Erythroblast (primary cell): Measurements from ENCODE around the gene FRK.

ENCODE experiments used
- GATA1 ChIP-seq: IDR thresholded peaks from 2 replicates; pipeline ENCODE4 v1.6.1; 2011; ENCODE audit warnings: low read depth, mild to moderate bottlenecking, control low read depth, low read length, moderate library complexity
- POLR2A ChIP-seq: IDR thresholded peaks from 2 replicates; pipeline ENCODE4 v1.6.1; 2011; ENCODE audit warnings: mild to moderate bottlenecking, low read length

DNA sequence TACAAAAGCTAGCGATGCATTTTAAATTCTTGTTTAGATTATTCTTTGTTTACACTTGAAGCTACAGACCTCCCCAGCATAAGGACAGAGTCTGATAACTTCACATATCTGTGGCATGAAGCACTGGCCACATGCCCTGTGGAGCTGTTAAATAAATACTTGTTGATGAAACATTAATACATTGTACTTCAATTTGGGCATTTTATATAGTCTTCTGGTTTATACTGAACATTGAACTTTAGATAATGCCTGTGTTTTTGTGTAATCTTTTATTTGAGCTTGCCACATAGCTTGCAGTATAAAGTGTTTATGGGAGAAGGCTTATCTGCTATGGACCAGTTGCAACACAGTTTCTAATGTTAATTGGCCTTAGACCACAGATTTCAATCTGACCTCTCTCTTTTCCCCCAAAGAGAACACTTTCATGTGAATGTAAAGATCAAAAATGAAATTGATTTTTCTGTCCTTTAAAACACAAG is 48.2 kb downstream of the FRK start:
- no peak for TF ChIP-seq POLR2A
- TF ChIP-seq GATA1: no peak
